NCI-H187 (cell line): ENCODE measurements around the gene NCR2.

Experiments
- DNase-seq, 2 experiments: peaks; one replicate each; lab custom pipeline; 2025; lab: John Stamatoyannopoulos, UW

Gene NCR2

DNA sequence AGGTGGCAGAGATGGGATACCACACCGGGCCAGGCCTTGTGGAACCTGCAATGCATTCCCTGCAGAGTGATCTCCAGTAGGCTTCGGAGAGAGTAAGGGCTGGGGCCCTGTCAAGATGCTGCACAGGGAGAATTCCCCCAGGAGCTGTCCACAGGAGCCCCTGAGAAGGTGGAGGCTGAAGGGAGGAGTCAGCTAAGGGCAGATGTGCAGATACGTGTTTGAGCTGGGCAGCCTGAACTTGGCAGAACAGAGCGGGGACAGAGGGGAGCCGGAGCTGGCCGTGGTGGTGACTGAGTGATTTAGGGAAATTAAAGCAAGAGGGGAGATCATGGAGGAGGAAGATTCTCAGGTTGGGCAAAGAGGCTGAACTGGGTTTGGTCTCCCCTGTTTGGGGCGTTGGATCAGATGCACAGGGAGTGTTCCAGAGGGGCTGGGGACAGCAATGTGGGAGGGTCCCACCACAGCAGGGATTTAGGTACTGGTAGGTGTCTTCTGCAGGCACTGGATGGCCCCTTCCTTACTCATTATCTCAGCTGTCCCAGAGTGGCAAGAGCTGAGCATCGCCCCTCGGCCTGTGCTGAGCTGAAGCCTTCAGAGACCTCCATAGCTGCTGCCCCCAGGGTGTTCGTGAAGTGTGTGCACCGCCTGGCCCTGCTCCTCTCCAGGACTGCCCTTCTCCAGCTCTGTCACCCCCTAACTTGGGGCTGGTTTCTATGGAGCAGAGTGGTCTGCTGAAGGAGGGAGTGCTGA, 3.8 kb upstream of the NCR2 start:
- no peak for DNase-seq

DNA sequence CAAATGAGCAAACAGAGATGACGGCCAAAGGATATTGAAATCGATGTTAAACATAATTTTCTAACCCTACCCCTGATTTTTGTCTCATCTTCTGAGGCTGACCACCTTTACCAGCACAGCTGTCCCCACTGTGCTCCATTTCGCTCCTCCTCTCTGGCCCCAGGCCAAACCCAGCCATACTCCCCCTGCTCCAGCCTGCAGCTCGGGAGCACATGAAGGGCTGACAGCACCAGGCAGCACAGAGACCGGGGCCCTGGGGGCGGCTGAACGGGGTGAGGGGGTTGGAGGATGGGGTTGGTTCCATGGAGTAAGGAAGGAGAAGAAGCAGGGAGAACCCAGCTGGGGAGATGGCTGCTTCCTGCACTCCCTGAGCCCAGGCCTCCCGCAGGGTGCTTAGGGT, 3.2 kb upstream of the NCR2 start:
- no peak for DNase-seq

DNA sequence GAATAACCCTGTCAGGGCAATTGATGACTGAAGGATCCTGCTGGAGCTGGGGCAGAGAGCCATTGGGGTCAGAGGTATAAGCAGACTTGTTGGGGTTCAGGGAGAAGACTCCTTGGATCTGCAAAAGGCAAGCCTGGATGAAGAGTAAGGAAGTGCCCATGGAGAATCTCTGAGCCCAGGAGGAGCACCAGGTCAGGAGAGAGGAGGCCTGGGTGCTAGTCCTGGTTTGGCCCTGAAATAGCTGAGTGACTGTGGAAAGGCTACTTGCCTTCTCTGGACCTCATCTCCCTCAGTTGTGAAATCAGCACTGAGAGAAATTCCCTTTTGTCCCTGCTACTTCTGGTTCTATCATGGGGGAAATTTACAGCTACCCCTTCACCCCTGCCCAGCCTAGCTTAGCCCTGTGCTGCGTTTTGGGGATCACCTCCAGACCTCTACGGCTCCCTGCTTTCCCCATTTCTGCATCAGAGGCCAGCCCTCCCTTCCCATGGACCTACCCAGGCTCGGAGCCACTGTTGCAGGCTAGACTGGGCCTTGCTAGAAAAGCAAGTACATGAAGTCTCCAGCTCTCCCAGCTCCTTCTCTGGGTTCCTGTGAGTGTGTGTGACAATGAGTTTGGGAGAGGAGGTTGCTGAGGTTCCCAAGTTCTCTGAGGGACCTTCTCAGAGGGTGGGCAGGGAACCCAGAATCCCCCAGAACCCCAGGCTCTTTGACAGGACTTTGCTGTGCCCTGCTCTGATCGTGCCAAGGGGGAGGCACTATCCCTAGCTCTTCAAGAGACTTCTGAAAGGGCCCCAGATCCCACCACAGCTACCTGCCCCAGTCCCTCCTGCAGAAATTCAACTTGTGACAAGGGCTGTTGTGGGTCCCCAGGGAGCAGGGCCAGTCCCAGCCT, 2.3 kb upstream of the NCR2 start:
- no peak for DNase-seq

DNA sequence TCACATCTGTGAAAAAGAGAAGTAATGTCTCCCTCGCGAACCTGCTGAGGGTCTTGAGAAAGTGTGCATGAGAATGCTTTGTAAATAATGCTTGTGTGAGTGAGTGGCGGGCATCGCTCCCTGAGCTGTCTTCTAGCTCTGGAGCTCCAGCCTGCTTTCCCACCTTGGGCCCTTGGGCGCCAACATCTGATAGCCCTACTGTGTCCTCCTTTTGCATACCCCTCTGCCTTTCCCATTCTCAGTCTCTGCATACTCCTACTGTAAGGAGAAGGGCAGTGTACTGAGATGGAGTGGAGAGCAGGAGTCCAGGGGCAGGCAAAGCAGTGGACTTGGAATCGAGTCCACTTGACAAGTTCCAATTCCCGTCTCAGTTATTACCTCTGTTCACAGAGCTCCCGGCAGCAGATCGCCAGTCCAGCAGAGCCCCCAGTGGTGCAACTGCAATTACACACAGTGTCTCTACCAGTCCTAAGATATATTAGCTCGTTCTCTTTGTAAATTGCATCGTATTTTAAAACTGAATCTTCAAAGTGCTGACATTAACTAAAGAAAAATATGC, 847 bp upstream of the NCR2 start:
- DNase-seq: no peak

DNA sequence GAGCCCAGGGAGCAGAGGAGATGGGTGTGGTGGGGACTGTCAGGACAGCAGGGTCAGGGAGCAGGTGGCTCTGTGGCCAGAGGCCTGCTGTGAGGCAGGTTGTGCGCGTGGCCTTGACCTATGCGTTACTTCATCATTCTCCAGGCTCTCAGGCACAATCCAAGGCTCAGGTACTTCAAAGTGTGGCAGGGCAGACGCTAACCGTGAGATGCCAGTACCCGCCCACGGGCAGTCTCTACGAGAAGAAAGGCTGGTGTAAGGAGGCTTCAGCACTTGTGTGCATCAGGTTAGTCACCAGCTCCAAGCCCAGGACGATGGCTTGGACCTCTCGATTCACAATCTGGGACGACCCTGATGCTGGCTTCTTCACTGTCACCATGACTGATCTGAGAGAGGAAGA, 535 bp downstream of the NCR2 start:
- no peak for DNase-seq

DNA sequence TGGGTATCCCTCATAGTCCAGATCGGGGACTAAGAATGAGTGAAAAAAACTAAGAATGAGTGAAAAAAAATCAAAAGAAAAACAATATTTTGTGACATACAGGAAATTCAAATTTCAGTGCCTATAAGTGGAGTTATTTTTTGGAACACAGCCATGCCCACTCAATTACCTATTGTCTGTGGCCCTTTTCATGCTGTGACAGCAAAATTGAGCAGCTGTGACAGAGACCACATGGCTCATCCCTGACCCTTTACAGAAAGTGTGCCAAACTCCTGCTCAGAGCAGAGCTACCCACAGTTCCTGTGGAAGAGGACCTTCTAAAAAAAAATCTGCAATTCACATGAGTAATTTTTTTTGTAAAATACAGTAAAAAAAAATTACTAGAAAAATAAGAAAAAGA, 1.4 kb downstream of the NCR2 start:
- no peak for DNase-seq

DNA sequence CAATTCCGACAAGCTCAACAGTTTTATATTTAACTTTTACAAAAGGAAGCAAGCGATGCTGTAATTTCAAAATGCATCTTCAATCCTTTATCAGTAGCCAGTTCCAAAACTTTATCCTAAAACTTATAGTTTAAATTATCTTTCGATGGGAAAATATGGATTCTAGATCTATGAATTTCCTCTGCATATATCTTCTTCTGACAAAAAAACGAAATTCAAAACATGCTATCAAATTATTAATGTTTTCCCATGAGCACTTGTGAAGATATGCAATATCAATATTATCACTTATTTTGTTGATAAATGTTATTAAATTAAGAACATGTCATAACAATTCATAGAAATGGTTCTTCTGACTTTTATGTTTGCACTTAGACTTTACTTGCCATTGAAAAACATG, 2.3 kb downstream of the NCR2 start:
- no peak for DNase-seq

DNA sequence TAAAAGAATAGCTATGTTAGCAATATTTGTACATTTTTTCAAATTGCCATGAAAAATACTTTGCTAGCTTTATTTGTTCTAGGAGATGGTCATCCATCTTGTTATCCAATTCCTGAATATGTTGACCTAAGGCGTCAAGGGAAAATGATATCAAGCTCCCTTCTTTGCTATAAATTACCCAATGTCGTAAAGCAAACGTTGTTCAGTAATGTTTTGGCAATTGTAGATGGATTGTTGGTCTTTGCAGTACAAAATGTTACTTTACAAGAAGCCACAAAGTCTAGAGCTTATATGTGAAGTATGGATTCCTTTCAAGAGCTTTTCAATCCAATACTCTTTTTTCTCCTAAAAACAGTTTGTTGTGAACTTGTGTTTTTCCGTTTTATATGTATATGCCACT, 3.3 kb downstream of the NCR2 start:
- no peak for DNase-seq

DNA sequence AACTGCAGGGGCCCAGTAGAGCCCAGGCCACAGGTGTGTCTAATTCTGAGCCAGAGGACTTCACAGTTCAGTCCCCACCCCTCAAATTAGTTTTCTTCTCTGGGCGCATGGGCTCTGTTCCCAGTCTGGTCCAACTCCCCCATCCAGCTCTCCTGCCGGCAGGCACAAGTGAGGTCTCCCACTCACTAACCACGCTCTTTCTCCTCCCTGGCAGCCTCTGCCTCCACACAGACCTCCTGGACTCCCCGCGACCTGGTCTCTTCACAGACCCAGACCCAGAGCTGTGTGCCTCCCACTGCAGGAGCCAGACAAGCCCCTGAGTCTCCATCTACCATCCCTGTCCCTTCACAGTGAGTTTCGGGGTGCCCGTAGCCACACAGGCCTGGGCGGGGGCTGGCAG, 6.2 kb downstream of the NCR2 start:
- DNase-seq: no peak

DNA sequence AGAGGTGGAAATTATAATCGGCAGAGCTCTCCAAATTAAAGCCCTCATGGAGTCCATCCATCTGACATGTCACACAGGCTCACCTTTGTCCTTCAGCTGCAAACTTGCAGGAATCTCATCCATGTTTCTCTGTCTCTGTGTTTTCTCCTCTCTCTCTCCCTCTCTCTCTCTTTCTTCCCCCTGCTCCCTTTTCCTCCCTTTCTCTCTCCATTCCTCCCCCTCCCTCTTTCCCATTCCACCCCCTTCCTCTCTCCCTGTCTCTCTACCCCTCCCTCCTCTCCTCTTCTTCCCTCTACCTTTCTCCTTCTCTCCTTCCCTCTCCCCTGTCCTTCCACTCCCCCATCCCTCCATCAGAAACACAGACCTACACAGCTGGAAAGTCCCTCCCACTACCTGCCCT, 6.8 kb downstream of the NCR2 start:
- no peak for DNase-seq

DNA sequence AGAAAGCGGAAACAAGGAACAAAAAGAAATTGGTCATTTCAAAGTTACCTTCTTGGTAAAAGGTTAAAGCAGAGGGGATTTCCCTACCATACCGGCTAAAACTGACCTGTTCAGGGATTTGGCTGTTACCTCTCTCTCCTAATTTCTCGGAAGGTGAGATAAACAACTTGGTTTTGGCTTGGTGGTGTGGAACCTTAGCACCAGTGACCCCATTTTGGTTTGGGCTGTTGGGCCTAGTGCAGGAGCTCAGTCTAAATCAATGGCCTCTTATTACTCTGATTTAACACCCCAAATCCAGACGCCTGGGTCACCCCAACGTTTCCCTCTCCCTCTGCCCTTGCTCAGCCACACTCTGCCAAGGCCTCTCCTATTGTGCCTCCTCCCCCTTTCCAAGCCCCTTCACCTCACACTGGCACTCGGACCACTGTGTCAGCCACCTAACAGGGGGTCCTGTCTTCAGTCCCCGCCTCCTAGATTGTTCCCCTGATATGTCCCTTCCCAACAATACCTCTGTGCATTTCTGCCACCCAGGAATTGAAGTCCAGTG, 8.3 kb downstream of the NCR2 start:
- no peak for DNase-seq

DNA sequence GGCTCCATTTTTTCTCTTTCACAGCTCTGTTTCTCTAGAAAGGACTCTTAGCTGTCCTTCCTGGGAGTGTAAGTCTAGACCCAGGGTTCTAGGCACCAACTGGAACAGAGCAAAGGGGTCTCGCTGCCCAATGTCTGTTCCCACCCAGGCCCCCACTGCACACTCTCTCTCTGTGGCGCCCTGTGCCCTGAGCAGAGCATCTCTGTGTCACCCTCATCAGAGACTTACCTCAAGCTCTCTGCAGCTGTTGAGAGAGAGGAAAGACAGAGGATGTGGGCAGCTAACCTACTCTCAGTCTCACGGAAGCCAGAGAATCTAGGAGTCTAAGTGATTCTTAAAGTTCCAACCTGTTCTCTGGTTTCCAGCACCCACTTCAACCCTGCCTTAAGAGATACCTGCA, 9.5 kb downstream of the NCR2 start:
- no peak for DNase-seq

DNA sequence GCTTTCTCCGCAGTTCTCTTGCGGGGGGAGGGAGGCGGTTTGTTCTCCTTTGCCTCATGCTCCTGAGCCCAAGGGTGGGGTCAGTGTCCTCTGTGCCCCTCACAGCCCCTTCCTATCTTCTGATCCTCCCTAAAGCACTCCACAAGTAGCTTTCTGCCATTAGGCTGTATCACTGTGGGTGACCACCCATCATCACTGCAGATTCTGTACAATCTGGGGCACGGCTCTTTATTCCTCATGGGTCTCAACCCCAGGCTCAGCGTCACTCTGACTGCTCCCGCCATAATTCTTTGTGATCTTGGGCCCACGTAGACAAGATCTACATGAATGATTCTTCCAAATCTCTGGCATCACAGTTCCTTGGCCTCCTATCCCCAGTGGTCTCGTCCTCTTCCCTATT, 10.5 kb downstream of the NCR2 start:
- no peak for DNase-seq

DNA sequence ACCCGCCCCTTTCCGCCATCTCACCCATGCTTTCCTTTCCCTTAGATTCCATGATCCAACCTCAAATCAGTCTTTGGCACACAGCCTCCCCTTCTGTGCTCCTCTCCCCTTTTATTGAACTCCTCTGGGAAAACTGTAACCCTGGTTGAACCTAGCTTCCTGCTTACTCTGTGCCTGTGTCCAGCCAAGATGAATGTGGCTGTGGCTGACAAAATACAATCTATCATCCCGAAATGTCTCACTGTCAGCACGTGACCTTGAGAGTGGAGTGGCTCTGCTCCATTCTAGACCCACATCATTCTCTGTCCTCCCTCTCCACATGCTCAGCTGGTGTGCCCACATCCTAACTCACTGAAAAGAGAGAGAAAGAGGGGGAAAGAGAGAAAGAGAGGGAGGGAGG, 11.0 kb downstream of the NCR2 start:
- no peak for DNase-seq

DNA sequence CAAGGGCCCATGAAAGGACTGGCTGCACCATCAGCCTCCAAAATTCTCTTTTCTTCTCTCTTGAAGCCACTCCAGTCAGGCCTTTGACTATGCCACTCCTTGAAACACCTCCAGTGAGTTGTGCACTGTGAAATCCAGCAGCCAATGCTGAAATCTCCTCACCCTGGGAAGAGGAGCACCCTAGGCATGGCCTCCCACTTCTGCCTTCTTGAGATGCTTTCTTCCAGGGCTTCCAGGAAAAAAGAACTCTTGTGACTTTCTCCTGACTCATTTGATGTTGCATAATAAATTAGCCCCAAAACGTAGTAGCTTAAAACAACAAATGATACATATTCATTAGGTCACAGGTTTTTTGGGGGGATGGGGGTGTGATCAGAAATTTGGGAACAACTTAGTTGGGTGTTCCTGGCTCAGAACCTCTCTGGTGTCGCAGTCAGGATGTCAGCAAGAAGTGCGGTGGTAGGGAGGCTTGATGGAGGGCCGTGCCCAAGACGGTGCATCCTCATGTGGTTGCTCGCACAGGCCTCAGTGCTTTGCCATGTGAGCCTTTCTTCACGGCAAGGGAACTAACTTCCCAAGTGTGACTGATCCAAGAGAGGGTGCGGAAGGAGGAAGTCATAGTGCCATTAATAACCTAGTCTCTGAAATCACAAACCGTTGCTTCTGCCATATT, 12.1 kb downstream of the NCR2 start:
- DNase-seq: no peak

DNA sequence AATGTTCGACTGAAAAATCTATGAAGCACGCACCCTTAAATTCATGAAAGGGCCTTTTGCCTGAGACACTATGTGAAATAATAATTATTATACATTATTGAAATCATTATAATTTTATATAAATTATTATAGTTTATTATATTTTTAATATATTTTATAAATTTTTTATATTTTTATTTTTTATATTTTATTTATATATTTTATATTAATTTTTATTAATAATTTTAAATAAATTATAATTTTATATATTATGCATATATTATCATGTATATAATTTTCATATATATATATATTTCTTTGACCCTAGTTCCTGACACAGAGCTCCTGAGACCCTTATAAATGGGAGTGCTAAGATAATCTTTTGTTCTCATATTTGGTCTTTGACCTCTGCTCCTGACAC, 13.5 kb downstream of the NCR2 start:
- DNase-seq: no peak

DNA sequence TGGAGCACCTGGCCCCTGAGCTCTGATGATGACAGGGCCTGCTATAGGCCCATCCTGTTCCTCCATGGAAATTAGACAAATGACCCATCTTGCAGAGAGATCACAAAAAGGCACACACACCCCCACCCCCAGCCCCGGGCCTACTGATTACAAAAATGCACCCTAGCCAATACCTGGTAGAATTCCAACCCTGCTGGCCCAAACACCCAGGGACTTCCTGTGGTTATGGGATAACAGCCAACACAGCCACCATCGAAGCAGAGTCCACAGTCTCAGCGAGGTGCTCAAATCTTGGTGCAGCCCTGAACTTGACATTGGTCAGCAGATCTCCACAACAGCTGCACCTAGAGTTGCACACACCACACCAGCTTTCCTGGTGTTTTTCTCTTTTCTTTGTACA, 17.0 kb downstream of the NCR2 start:
- no peak for DNase-seq

DNA sequence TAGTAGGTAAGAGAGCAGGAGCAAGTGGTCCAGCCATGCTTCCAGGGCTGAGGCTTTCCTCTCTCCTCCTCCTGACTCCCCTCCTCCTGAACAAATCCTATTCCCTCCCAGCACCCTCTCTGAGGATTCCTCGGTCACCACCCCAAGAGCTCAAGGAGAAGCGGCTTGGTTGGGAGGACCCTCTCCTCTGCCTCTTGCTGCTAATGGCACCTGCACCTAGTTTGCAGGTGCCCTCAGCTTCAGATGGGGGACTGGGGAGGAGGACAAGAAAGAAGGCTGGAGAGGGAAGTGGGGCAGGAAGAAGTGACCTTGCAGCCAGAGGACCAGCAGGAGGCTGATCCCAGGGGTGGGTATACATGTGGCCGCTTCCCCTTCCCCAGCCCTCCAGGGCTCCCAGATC, 17.5 kb downstream of the NCR2 start:
- DNase-seq: no peak

DNA sequence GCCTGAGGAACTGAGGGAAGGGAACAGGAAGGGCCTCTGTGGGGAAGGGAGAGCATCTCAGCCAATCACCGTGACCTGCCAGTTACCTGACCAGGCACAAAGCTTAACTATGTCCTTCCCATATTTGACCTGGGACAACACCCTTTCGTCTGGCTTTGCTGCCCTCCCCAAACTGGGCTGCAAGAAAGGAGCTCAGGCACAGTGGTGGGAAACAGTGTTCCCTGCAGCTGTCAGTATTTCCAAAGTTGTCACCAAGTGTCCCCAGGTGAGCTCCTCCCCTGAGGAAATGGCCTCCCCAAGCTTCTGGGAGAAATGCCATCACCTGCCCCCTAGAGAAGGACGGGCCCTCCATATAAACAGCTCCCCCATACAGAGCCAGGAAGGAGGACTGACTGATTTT, 17.9 kb downstream of the NCR2 start:
- no peak for DNase-seq

DNA sequence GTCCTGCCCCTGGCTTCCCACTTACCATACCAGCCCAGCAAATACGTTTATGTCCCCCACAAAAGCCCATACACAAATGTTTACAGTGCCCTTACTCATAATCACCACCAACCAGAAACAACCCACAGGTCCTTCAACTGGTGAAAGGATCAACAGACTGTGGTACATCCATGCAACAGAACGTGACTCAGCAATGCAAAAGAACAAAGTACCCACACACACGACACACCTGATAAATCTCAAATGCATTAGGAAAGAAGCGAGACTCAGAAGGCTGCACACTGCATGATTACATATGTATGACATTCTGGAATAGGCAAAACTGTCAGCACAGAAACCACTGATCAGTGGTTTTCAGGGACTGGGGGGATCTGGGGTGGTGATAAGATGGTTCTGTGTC, 20.5 kb downstream of the NCR2 start:
- no peak for DNase-seq

DNA sequence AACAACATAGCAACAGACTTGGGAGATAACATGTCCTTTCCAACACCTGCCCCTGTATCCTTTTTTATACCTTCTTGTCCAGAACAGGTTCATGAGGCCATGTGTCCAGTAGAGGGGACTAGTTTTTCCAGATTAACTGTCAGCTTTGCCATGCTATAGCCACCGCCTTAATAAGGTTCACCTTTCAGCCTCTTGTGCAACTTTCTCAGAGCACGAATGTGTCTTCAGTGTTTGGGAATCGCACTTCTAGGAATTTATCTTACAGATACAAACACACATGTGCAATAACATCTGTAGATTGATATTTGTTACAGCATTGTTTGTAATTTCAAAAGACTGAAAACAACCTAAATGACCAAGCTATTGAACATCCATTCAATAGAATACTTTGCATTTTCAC, 21.4 kb downstream of the NCR2 start:
- no peak for DNase-seq

DNA sequence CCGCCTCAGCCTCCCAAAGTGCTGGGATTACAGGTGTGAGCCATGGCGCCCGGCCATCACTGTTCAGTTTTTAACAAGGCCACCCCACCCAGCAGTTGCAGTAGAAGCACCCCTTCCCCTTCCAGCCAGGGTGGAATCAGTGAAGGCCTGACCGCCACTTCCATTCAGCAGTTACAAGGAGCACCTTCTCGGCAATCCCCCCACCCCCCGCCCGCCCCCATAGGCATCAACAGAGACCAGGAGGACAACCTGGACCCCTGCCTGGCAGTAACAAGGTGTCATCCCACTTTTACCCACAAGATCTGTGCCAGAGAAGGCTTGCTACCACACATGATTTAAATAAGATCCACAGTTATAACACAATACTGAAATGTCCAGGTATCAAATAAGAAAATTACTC, 23.1 kb downstream of the NCR2 start:
- no peak for DNase-seq
